ENCODE measurements around the gene NAA16.

DNA sequence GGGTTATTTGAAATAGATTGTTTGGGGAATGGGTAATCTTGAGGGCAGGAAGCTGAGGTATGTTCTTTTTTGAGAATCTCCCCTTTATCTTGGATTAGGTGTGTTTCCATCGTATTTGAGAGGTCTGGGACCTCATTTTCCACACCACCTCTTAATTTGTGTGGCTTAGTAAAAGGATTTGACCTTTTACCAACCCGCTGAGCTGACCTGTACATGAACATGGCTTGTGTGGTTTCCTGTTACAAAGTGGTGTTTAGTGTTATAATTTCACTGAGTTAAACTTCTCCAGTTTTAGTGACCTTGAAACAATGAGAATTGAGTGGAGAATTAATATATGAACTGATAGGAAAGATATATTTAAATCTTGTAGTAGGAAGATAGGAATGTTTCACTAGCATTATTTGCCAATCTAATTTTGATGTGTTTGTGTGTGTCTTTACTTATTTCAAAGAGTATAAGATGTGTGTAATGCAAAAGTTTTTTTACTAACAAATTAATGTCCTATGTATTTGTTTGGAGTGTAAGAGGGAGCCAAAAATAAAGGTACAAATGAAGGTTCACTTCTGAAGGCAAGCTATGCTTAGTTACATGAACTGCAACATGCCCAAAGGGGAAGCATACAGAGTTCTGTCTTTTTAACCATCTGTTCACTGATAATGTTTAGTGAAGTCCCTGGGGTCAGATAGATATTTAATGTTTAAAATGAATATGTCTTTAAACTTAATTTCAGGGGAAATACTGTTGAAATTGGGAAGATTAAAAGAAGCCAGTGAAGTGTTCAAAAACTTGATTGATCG lies 17.1 kb downstream of the NAA16 start:
- TF ChIP-seq, protein P1, sequence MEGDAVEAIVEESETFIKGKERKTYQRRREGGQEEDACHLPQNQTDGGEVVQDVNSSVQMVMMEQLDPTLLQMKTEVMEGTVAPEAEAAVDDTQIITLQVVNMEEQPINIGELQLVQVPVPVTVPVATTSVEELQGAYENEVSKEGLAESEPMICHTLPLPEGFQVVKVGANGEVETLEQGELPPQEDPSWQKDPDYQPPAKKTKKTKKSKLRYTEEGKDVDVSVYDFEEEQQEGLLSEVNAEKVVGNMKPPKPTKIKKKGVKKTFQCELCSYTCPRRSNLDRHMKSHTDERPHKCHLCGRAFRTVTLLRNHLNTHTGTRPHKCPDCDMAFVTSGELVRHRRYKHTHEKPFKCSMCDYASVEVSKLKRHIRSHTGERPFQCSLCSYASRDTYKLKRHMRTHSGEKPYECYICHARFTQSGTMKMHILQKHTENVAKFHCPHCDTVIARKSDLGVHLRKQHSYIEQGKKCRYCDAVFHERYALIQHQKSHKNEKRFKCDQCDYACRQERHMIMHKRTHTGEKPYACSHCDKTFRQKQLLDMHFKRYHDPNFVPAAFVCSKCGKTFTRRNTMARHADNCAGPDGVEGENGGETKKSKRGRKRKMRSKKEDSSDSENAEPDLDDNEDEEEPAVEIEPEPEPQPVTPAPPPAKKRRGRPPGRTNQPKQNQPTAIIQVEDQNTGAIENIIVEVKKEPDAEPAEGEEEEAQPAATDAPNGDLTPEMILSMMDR (IDR thresholded peaks at IDR 0.05): no peak
- TF ChIP-seq POLR2A (IDR thresholded peaks at IDR 0.05): no peak

Data from uterus (tissue), 2 donors.